Ishikawa (cell line): ENCODE results near the gene SULT2A1.

Experiments used
- USF1 ChIP-seq: IDR thresholded peaks from 2 replicates; pipeline ENCODE4 v1.6.1; 2012
- YY1 ChIP-seq: IDR thresholded peaks from 2 replicates; pipeline ENCODE4 v1.6.1; 2012; ENCODE audit warnings: low read depth

- TF ChIP-seq USF1 (no peak), YY1 (no peak)
Measured at GRCh38 chr19:47897861-47898260, 11.7 kb upstream of the SULT2A1 start.
